ENCODE data around the gene CPSF3. TPM values are rescaled to one million over a fixed set of nuclear protein-coding genes. Genes with fewer than 3 reads are reported as not detected.

CPSF3 gene
- total and polyA plus RNA-seq, 2 of the 13 experiments (the other 11 are each of a cell fraction or from before 2014, with no cell fraction given) = 19.8 to 93.0 TPM

DNA sequence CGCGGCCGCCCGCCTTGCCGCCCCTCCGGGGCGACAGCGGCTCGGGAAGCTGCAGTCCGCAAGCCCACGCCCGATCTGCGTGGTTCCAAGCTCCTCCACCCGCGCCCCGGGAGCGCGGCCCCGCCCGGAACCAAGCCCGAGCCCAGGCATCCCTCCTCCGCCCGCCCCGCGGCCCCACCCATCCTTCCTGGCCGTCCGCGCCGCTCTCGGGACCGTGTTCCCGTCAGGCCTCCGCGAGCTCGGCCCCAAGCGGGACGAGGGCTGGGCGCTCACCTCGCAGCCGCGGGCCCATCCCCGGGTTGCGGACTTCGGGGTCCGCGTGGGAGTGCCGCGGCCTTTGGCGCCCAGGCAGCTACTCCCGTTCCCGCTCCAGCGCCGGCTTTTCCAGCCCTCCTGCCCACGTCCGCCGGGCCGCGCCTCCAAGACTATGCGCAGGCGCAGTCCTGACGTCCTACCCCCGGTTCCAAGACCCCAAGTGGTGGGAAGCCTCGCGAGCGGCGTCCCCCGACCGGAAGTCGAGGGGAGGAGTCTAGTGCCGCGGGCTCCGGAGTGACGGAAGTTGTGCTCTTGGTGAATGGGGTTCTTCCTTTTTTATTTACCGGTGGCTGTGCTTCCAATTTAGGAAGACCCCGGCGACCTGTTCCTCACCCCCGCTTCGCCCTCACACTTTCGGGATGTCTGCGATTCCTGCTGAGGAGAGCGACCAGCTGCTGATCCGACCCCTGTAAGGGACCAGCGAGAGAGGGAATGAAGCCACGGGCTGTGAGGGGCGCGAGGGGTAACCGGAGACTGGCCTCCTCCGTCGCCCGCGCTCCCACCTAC is at the start of gene CPSF3, which contains the start of gene ITGB1BP1 (continued):
- TF ChIP-seq PHF20 (CRISPR knock-in tag; IDR thresholded peaks at IDR 0.05) = peak; percentile 90
- TF ChIP-seq ZNF839 (CRISPR knock-in tag; IDR thresholded peaks at IDR 0.05; ENCODE audit: borderline replicate concordance) = peak; percentile 80; the same call in 1 of the 2 replicates
- no peak for TF ChIP-seq ZFP1 (CRISPR knock-in tag; IDR thresholded peaks at IDR 0.05)
- TF ChIP-seq, protein P1, sequence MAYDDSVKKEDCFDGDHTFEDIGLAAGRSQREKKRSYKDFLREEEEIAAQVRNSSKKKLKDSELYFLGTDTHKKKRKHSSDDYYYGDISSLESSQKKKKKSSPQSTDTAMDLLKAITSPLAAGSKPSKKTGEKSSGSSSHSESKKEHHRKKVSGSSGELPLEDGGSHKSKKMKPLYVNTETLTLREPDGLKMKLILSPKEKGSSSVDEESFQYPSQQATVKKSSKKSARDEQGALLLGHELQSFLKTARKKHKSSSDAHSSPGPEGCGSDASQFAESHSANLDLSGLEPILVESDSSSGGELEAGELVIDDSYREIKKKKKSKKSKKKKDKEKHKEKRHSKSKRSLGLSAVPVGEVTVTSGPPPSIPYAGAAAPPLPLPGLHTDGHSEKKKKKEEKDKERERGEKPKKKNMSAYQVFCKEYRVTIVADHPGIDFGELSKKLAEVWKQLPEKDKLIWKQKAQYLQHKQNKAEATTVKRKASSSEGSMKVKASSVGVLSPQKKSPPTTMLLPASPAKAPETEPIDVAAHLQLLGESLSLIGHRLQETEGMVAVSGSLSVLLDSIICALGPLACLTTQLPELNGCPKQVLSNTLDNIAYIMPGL (CRISPR knock-in tag; IDR thresholded peaks at IDR 0.05; ENCODE audit: borderline replicate concordance in 1 of 2, low read depth in 1 of 2) = peak; percentile 94 to 97
- TF ChIP-seq ZNF292 (CRISPR knock-in tag; IDR thresholded peaks at IDR 0.05; ENCODE audit: borderline replicate concordance, low read depth) = no peak
- TF ChIP-seq, protein P2, sequence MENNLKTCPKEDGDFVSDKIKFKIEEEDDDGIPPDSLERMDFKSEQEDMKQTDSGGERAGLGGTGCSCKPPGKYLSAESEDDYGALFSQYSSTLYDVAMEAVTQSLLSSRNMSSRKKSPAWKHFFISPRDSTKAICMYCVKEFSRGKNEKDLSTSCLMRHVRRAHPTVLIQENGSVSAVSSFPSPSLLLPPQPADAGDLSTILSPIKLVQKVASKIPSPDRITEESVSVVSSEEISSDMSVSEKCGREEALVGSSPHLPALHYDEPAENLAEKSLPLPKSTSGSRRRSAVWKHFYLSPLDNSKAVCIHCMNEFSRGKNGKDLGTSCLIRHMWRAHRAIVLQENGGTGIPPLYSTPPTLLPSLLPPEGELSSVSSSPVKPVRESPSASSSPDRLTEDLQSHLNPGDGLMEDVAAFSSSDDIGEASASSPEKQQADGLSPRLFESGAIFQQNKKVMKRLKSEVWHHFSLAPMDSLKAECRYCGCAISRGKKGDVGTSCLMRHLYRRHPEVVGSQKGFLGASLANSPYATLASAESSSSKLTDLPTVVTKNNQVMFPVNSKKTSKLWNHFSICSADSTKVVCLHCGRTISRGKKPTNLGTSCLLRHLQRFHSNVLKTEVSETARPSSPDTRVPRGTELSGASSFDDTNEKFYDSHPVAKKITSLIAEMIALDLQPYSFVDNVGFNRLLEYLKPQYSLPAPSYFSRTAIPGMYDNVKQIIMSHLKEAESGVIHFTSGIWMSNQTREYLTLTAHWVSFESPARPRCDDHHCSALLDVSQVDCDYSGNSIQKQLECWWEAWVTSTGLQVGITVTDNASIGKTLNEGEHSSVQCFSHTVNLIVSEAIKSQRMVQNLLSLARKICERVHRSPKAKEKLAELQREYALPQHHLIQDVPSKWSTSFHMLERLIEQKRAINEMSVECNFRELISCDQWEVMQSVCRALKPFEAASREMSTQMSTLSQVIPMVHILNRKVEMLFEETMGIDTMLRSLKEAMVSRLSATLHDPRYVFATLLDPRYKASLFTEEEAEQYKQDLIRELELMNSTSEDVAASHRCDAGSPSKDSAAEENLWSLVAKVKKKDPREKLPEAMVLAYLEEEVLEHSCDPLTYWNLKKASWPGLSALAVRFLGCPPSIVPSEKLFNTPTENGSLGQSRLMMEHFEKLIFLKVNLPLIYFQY (CRISPR knock-in tag; IDR thresholded peaks at IDR 0.05; ENCODE audit: borderline replicate concordance) = no peak; the same call in 1 of the 2 replicates
- TF ChIP-seq SALL2 (CRISPR knock-in tag; IDR thresholded peaks at IDR 0.05) = peak; percentile 86
- TF ChIP-seq XRCC5 (optimal IDR thresholded peaks at IDR 0.05; ENCODE audit: low read length) = peak; percentile 92
- TF ChIP-seq HNRNPLL (IDR thresholded peaks at IDR 0.05; ENCODE audit: low read depth, low read length, poor library complexity, severe bottlenecking) = peak; percentile 41
- TF ChIP-seq ZNF317 (CRISPR knock-in tag; IDR thresholded peaks at IDR 0.05) = peak; percentile 59; the same call in 1 of the 2 replicates
- TF ChIP-seq ZMYM4 (CRISPR knock-in tag; IDR thresholded peaks at IDR 0.05) = peak; percentile 95
- TF ChIP-seq MBNL3 (CRISPR knock-in tag; conservative IDR thresholded peaks at IDR 0.05) = no peak
- TF ChIP-seq, protein P3, sequence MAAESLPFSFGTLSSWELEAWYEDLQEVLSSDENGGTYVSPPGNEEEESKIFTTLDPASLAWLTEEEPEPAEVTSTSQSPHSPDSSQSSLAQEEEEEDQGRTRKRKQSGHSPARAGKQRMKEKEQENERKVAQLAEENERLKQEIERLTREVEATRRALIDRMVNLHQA (CRISPR knock-in tag; IDR thresholded peaks at IDR 0.05) = no peak
- TF ChIP-seq CEBPB (IDR thresholded peaks at IDR 0.05; ENCODE audit: borderline replicate concordance, low read depth, low read length) = no peak
- no peak for TF ChIP-seq ZNF720 (CRISPR knock-in tag; IDR thresholded peaks at IDR 0.05)
- TF ChIP-seq, protein P4, sequence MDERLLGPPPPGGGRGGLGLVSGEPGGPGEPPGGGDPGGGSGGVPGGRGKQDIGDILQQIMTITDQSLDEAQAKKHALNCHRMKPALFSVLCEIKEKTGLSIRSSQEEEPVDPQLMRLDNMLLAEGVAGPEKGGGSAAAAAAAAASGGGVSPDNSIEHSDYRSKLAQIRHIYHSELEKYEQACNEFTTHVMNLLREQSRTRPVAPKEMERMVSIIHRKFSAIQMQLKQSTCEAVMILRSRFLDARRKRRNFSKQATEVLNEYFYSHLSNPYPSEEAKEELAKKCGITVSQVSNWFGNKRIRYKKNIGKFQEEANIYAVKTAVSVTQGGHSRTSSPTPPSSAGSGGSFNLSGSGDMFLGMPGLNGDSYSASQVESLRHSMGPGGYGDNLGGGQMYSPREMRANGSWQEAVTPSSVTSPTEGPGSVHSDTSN (CRISPR knock-in tag; IDR thresholded peaks at IDR 0.05) = no peak
- peak; percentile 91; the same call in 1 of the 2 replicates for TF ChIP-seq ZNF33B (CRISPR knock-in tag; IDR thresholded peaks at IDR 0.05)
